GM12878 (cell line): Measurements from ENCODE around the gene UCP1. TPM values are rescaled to one million over a fixed set of nuclear protein-coding genes. Genes with fewer than 3 reads are reported as not detected.

Experiments used
- CBX3 ChIP-seq: fragments of 200-600 bp; sonication (generic); IDR thresholded peaks from 2 replicates; pipeline ENCODE4 v1.6.1; 2016; ENCODE audit warnings: low read depth, borderline replicate concordance
- FOXM1 ChIP-seq: IDR thresholded peaks from 2 replicates; pipeline ENCODE4 v1.6.1; 2012; ENCODE audit warnings: low read depth, mild to moderate bottlenecking, inconsistent platforms, low read length, moderate library complexity
- GABPA ChIP-seq: IDR thresholded peaks from 2 replicates; pipeline ENCODE4 v1.6.1; 2014; ENCODE audit warnings: antibody characterized with exemption, low read depth, mild to moderate bottlenecking, inconsistent platforms
- IKZF2 ChIP-seq, 2 experiments: fragments of 450-650 bp; IDR thresholded peaks; 2 replicates each; pipeline ENCODE4 v1.6.1; 2017; ENCODE audit warnings: mild to moderate bottlenecking in 2 of 2, moderate library complexity in 2 of 2
- JUND ChIP-seq: IDR thresholded peaks from 2 replicates; pipeline ENCODE4 v1.6.1; 2012; ENCODE audit warnings: low read depth, mild to moderate bottlenecking, low read length, improper control_type of control experiment, moderate library complexity
- KLF5 ChIP-seq: fragments of 450-650 bp; IDR thresholded peaks from 2 replicates; pipeline ENCODE4 v1.6.1; 2014; ENCODE audit warnings: mild to moderate bottlenecking; ENCODE audit not compliant: partially characterized antibody
- RAD21 ChIP-seq: IDR thresholded peaks from 2 replicates; pipeline ENCODE4 v1.6.1; 2011; ENCODE audit warnings: mild to moderate bottlenecking, low read depth, low read length, moderate library complexity; ENCODE audit not compliant: insufficient read depth
- RBBP5 ChIP-seq: fragments of 200-600 bp; sonication (generic); conservative IDR thresholded peaks from 2 replicates; pipeline ENCODE4 v1.6.1; 2016
- RFX5 ChIP-seq: IDR thresholded peaks from 2 replicates; pipeline ENCODE4 v1.6.1; 2011; ENCODE audit warnings: low read depth, low read length, improper control_type of control experiment
- SIN3A ChIP-seq: IDR thresholded peaks from 2 replicates; pipeline ENCODE4 v1.6.1; 2012; ENCODE audit warnings: low read depth, low read length, improper control_type of control experiment
- SMAD1 ChIP-seq: fragments of 450-650 bp; IDR thresholded peaks from 2 replicates; pipeline ENCODE4 v1.6.1; 2018; ENCODE audit warnings: mild to moderate bottlenecking, low read depth; ENCODE audit not compliant: partially characterized antibody
- polyA plus RNA-seq, 11 experiments: library from polyadenylated mRNA; depleted of rRNA in 4 of 11; unstranded in 6 of 11; stranded (reverse) in 5 of 11; fragments of >200 nt; fragmentation: Nextera tagmentation in 4 of 11; fragmentation: Illumina TruSeq in 1 of 11; extraction: Ambion mirVana in 4 of 11; extraction: Trizol in 1 of 11; gene quantifications; 1 replicate in 1 of 11; 2 replicates in 10 of 11; pipeline versions ENCODE4 v1.2.1 to v1.2.3, GENCODE V29; 2011 to 2016; ENCODE audit warnings: inconsistent platforms in 2 of 11, missing spikeins in 2 of 11, low read depth in 1 of 11
- total RNA-seq, 4 experiments: library from RNA; depleted of rRNA in 3 of 4; stranded (reverse); fragments of >200 nt in 3 of 4; fragmentation: Illumina TruSeq in 1 of 4; extraction: Trizol in 1 of 4; gene quantifications; 2 replicates each; pipeline versions ENCODE4 v1.2.1 to v1.2.3, GENCODE V29; 2013 to 2021
- TF ChIP-seq, protein P1 (sequence below): fragments of 450-650 bp; formaldehyde crosslinking; IDR thresholded peaks from 2 replicates; pipeline ENCODE4 v1.5.0; 2022; ENCODE audit warnings: mild to moderate bottlenecking, missing genetic modification characterization
- TF ChIP-seq, protein P2 (sequence below): fragments of 450-650 bp; formaldehyde crosslinking; IDR thresholded peaks from 2 replicates; pipeline ENCODE4 v1.4.0; 2020; ENCODE audit warnings: mild to moderate bottlenecking, moderate library complexity
- TF ChIP-seq, protein P3 (sequence below): fragments of 450-650 bp; IDR thresholded peaks from 2 replicates; pipeline ENCODE4 v1.6.1; 2017; ENCODE audit warnings: mild to moderate bottlenecking
- TF ChIP-seq, protein P4 (sequence below): IDR thresholded peaks from 2 replicates; pipeline ENCODE4 v1.6.1; 2011; ENCODE audit warnings: low read depth, low read length, improper control_type of control experiment, borderline replicate concordance
- TF ChIP-seq, protein P5 (sequence below): fragments of 450-650 bp; IDR thresholded peaks from 2 replicates; pipeline ENCODE4 v1.6.1; 2017; ENCODE audit warnings: mild to moderate bottlenecking, low read depth, inconsistent platforms; ENCODE audit not compliant: poor library complexity, severe bottlenecking

Gene UCP1
- total and polyA plus RNA-seq, 10 of the 15 experiments (the other 5 are each of a cell fraction or from before 2014, with no cell fraction given) = not detected

DNA sequence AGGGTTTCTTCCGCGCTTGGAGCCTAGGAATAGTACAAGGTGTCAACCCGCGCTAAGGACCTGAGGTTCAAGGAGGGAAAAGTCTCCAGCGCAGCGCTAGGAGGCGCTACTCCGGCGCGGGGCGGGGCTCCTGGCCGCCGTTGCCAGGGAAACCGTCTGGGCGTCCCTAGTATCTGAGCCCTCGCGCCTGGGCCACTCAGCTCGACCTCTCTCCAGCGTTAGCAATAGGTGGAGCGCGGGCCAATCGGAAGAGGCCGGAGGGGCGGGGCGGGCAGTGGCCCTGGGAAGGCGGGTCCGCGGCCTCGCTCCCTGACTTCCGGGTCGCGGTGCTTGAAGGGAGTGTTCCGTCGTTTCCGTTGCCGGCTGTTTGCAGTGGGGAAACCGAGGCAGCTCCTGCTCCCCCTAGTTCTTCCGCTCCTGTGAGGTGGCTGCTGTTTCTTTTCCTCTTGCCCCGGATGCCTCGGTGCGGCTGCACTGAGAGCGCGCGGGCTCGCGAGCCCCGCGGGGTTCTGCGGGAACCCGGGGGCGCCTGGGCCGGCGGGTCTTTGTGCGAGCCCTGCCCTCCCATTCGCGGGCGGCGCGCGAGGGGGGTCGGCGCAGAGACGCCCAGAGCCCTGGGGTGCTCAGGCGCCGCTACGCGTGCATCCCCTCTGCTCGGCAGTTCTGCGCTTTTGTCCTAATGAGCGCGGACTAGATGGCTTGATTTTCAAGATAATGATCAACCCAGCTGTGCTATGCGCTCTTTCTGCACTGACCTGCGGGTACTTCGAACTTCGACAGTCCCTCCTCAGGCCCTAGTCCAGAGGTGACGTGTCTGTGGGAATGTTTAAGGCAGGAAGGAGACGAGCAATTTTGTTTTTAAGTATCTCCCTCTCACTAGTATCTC, 44.7 kb downstream of the UCP1 start, which contains the start of gene ELMOD2 (continued):
- TF ChIP-seq, protein P1, sequence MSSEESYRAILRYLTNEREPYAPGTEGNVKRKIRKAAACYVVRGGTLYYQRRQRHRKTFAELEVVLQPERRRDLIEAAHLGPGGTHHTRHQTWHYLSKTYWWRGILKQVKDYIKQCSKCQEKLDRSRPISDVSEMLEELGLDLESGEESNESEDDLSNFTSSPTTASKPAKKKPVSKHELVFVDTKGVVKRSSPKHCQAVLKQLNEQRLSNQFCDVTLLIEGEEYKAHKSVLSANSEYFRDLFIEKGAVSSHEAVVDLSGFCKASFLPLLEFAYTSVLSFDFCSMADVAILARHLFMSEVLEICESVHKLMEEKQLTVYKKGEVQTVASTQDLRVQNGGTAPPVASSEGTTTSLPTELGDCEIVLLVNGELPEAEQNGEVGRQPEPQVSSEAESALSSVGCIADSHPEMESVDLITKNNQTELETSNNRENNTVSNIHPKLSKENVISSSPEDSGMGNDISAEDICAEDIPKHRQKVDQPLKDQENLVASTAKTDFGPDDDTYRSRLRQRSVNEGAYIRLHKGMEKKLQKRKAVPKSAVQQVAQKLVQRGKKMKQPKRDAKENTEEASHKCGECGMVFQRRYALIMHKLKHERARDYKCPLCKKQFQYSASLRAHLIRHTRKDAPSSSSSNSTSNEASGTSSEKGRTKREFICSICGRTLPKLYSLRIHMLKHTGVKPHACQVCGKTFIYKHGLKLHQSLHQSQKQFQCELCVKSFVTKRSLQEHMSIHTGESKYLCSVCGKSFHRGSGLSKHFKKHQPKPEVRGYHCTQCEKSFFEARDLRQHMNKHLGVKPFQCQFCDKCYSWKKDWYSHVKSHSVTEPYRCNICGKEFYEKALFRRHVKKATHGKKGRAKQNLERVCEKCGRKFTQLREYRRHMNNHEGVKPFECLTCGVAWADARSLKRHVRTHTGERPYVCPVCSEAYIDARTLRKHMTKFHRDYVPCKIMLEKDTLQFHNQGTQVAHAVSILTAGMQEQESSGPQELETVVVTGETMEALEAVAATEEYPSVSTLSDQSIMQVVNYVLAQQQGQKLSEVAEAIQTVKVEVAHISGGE (CRISPR knock-in tag) = peak; percentile 63
- peak; percentile 90 for TF ChIP-seq GABPA
- TF ChIP-seq KLF5 = peak; percentile 60
- TF ChIP-seq SMAD1 = no peak
- TF ChIP-seq RBBP5 = no peak
- TF ChIP-seq, protein P2, sequence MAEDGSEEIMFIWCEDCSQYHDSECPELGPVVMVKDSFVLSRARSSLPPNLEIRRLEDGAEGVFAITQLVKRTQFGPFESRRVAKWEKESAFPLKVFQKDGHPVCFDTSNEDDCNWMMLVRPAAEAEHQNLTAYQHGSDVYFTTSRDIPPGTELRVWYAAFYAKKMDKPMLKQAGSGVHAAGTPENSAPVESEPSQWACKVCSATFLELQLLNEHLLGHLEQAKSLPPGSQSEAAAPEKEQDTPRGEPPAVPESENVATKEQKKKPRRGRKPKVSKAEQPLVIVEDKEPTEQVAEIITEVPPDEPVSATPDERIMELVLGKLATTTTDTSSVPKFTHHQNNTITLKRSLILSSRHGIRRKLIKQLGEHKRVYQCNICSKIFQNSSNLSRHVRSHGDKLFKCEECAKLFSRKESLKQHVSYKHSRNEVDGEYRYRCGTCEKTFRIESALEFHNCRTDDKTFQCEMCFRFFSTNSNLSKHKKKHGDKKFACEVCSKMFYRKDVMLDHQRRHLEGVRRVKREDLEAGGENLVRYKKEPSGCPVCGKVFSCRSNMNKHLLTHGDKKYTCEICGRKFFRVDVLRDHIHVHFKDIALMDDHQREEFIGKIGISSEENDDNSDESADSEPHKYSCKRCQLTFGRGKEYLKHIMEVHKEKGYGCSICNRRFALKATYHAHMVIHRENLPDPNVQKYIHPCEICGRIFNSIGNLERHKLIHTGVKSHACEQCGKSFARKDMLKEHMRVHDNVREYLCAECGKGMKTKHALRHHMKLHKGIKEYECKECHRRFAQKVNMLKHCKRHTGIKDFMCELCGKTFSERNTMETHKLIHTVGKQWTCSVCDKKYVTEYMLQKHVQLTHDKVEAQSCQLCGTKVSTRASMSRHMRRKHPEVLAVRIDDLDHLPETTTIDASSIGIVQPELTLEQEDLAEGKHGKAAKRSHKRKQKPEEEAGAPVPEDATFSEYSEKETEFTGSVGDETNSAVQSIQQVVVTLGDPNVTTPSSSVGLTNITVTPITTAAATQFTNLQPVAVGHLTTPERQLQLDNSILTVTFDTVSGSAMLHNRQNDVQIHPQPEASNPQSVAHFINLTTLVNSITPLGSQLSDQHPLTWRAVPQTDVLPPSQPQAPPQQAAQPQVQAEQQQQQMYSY (CRISPR knock-in tag) = no peak
- no peak for TF ChIP-seq CBX3
- TF ChIP-seq, protein P3, sequence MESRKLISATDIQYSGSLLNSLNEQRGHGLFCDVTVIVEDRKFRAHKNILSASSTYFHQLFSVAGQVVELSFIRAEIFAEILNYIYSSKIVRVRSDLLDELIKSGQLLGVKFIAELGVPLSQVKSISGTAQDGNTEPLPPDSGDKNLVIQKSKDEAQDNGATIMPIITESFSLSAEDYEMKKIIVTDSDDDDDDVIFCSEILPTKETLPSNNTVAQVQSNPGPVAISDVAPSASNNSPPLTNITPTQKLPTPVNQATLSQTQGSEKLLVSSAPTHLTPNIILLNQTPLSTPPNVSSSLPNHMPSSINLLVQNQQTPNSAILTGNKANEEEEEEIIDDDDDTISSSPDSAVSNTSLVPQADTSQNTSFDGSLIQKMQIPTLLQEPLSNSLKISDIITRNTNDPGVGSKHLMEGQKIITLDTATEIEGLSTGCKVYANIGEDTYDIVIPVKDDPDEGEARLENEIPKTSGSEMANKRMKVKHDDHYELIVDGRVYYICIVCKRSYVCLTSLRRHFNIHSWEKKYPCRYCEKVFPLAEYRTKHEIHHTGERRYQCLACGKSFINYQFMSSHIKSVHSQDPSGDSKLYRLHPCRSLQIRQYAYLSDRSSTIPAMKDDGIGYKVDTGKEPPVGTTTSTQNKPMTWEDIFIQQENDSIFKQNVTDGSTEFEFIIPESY = no peak
- TF ChIP-seq SIN3A = peak; percentile 88
- TF ChIP-seq RAD21 = peak; percentile 38
- no peak; the same call in 1 of the 2 replicates for TF ChIP-seq FOXM1
- TF ChIP-seq, protein P4, sequence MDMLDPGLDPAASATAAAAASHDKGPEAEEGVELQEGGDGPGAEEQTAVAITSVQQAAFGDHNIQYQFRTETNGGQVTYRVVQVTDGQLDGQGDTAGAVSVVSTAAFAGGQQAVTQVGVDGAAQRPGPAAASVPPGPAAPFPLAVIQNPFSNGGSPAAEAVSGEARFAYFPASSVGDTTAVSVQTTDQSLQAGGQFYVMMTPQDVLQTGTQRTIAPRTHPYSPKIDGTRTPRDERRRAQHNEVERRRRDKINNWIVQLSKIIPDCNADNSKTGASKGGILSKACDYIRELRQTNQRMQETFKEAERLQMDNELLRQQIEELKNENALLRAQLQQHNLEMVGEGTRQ = no peak
- peak; percentile 84 for TF ChIP-seq RFX5
- TF ChIP-seq JUND = no peak
- TF ChIP-seq, protein P5, sequence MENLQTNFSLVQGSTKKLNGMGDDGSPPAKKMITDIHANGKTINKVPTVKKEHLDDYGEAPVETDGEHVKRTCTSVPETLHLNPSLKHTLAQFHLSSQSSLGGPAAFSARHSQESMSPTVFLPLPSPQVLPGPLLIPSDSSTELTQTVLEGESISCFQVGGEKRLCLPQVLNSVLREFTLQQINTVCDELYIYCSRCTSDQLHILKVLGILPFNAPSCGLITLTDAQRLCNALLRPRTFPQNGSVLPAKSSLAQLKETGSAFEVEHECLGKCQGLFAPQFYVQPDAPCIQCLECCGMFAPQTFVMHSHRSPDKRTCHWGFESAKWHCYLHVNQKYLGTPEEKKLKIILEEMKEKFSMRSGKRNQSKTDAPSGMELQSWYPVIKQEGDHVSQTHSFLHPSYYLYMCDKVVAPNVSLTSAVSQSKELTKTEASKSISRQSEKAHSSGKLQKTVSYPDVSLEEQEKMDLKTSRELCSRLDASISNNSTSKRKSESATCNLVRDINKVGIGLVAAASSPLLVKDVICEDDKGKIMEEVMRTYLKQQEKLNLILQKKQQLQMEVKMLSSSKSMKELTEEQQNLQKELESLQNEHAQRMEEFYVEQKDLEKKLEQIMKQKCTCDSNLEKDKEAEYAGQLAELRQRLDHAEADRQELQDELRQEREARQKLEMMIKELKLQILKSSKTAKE = no peak
- TF ChIP-seq IKZF2 (IDR thresholded peaks at IDR 0.05) = no peak
